Small intestine (tissue), 7 donors: ENCODE results near the gene TCF20. TPM values are rescaled to one million over a fixed set of nuclear protein-coding genes. Genes with fewer than 3 reads are reported as not detected.

Experiments
- DNase-seq, 2 donors: peaks; one replicate each; pipeline versions ENCODE4 v3.0.0 to v3.0.0-alpha.2; 2013
- FAIRE-seq: peaks from 2 replicates; lab custom pipeline; 2012; peaks lifted over from hg19 to GRCh38; lab: Jason Lieb, UNC
- H3K27ac ChIP-seq, 3 donors: one replicate each; pipeline ENCODE4 v1.5.1; 2013; ENCODE audit warnings: low read length in 2 of 3, mild to moderate bottlenecking in 2 of 3, control low read depth in 1 of 3, inconsistent platforms in 1 of 3, low read depth in 1 of 3, moderate library complexity in 1 of 3
- H3K27me3 ChIP-seq, 3 donors: one replicate each; pipeline ENCODE4 v1.6.1; 2013; ENCODE audit warnings: low read length in 3 of 3, inconsistent platforms in 1 of 3; ENCODE audit not compliant: control insufficient read depth in 3 of 3, insufficient read depth in 3 of 3
- H3K36me3 ChIP-seq, 3 donors: one replicate each; pipeline ENCODE4 v1.6.1; 2013; ENCODE audit warnings: low read length in 3 of 3, inconsistent platforms in 1 of 3, low read depth in 1 of 3, mild to moderate bottlenecking in 1 of 3, moderate library complexity in 1 of 3; ENCODE audit not compliant: control insufficient read depth in 3 of 3, insufficient read depth in 2 of 3
- H3K4me1 ChIP-seq, 3 donors: one replicate each; pipeline ENCODE4 v1.6.1; 2013; ENCODE audit warnings: low read length in 2 of 3, inconsistent platforms in 1 of 3, low read depth in 1 of 3, mild to moderate bottlenecking in 1 of 3, moderate library complexity in 1 of 3; ENCODE audit not compliant: control insufficient read depth in 3 of 3, insufficient read depth in 2 of 3
- H3K4me3 ChIP-seq, 3 donors: one replicate each; pipeline ENCODE4 v1.5.1; 2013; ENCODE audit warnings: low read length in 3 of 3, control low read depth in 1 of 3, inconsistent platforms in 1 of 3, low read depth in 1 of 3, mild to moderate bottlenecking in 1 of 3, moderate library complexity in 1 of 3
- H3K9me3 ChIP-seq, 2 donors: one replicate each; pipeline ENCODE4 v1.6.1; 2013; ENCODE audit warnings: low read depth in 1 of 2, low read length in 1 of 2; ENCODE audit not compliant: control insufficient read depth in 2 of 2, insufficient read depth in 1 of 2
- WGBS, 3 donors: extraction: QIAGEN DNeasy Blood & Tissue Kit; methylation state at CpG; one replicate each; pipeline ENCODE4 v1.1.7; 2013; 5-methylcytosine and 5-hydroxymethylcytosine counted together
- polyA plus RNA-seq, 4 donors: library from polyadenylated mRNA; stranded (reverse) in 3 of 4; unstranded in 1 of 4; fragments of 200-250 nt in 3 of 4; fragments of 120-200 nt in 1 of 4; gene quantifications; one replicate each; pipeline versions ENCODE4 v1.2.1 to v1.2.3, GENCODE V29; 2013
- donor health status: healthy with polysubstance abuse.
- donor health status: control.
- donor health status: control.
- donor health status: Bipolar disorder and iron deficiency.
- donor health status: healthy.

The TCF20 gene
- polyA plus RNA-seq, 4 donors = 6.2 to 32.0 (median 13.5) TPM

- H3K9me3 ChIP-seq = no peaks in the 10 kb centered on the region
- FAIRE-seq (no peak), DNase-seq (no peak)
- peaks cover 0 to 13% (median 2%) of the 10 kb centered on the region in 3 donors for H3K27me3 ChIP-seq
- 52 to 68% (median 54%) methylated on average over 8 of the region's 8 CpGs for WGBS, 3 donors
- H3K36me3 ChIP-seq = peaks cover 0 to 5% (median 0%) of the 10 kb centered on the region in 3 donors
- no peak overlapping the region for H3K4me3 ChIP-seq
- H3K27ac ChIP-seq = no peak overlapping the region
- H3K4me1 ChIP-seq = peaks cover 0 to 43% (median 5%) of the 10 kb centered on the region in 3 donors
Observed at GRCh38 chr22:42287174-42287890, 16.9 kb upstream of the TCF20 start.

GRCh38 chr22:42286205-42286604 is 15.8 kb upstream of the TCF20 start:
- no peak for FAIRE-seq
- peaks cover 0 to 5% (median 0%) of the 10 kb centered on the region in 3 donors for H3K36me3 ChIP-seq
- 36 to 67% (median 39%) methylated on average over 3 of the region's 3 CpGs for WGBS, 3 donors
- no peak overlapping the region for H3K4me3 ChIP-seq
- no peaks in the 10 kb centered on the region for H3K9me3 ChIP-seq
- DNase-seq = no peak
- peaks cover 0 to 42% (median under 1%) of the 10 kb centered on the region in 3 donors for H3K4me1 ChIP-seq
- H3K27me3 ChIP-seq = peaks cover 0 to 13% (median 2%) of the 10 kb centered on the region in 3 donors
- no peak overlapping the region for H3K27ac ChIP-seq

- H3K9me3 ChIP-seq = no peaks in the 10 kb centered on the region
- FAIRE-seq = no peak
- peaks cover 0 to 5% (median 0%) of the 10 kb centered on the region in 3 donors for H3K36me3 ChIP-seq
- H3K27me3 ChIP-seq = peaks cover 0 to 13% (median 2%) of the 10 kb centered on the region in 3 donors
- H3K4me3 ChIP-seq = no peak overlapping the region
- no peak for DNase-seq
- H3K4me1 ChIP-seq = peaks cover 0 to 36% (median 0%) of the 10 kb centered on the region in 3 donors
- 87% methylated on average over 5 of the region's 5 CpGs for WGBS, 3 donors
- no peak overlapping the region for H3K27ac ChIP-seq
Observed at GRCh38 chr22:42285604-42286003, 15.2 kb upstream of the TCF20 start.

GRCh38 chr22:42284643-42285181 is 14.3 kb upstream of the TCF20 start:
- WGBS, 3 donors = 84 to 90% (median 89%) methylated on average over 14 of the region's 14 CpGs
- no peak overlapping the region for H3K27ac ChIP-seq
- peaks cover 0 to 2% (median 0%) of the 10 kb centered on the region in 3 donors for H3K36me3 ChIP-seq
- DNase-seq (no peak), FAIRE-seq (no peak)
- peaks cover 0 to 33% (median 0%) of the 10 kb centered on the region in 3 donors for H3K4me1 ChIP-seq
- H3K9me3 ChIP-seq = no peaks in the 10 kb centered on the region
- H3K4me3 ChIP-seq = no peak overlapping the region
- peaks cover 0 to 13% (median 2%) of the 10 kb centered on the region in 3 donors for H3K27me3 ChIP-seq

- Histone ChIP-seq H3K27me3 (peaks cover 0 to 13% (median 2%) of the 10 kb centered on the region in 3 donors), H3K36me3 (peaks cover 0 to 2% (median 0%) of the 10 kb centered on the region in 3 donors), H3K4me3 (no peak overlapping the region), H3K27ac (no peak overlapping the region), H3K4me1 (peaks cover 0 to 36% (median 0%) of the 10 kb centered on the region in 3 donors), H3K9me3 (no peaks in the 10 kb centered on the region)
- DNase-seq (no peak), FAIRE-seq (no peak)
- WGBS, 3 donors = 20 to 33% (median 26%) methylated on average over 7 of the region's 7 CpGs
Observed at GRCh38 chr22:42284202-42284591, 13.7 kb upstream of the TCF20 start.

- peak in 1 of 2 donors; percentile 85 for DNase-seq
- Histone ChIP-seq H3K4me3 (peak overlapping the region in 2 of 3 donors; percentile 6 to 16), H3K27ac (peak overlapping the region in 2 of 3 donors; percentile 16 to 52)
Observed at GRCh38 chr22:42283278-42284201, 13.1 kb upstream of the TCF20 start.

GRCh38 chr22:42282943-42283277 is 12.5 kb upstream of the TCF20 start:
- Histone ChIP-seq H3K36me3 (peaks cover 0 to 3% (median 0%) of the 10 kb centered on the region in 3 donors), H3K4me1 (peaks cover 0 to 43% (median 2%) of the 10 kb centered on the region in 3 donors), H3K27me3 (peaks cover 0 to 13% (median 2%) of the 10 kb centered on the region in 3 donors), H3K27ac (peak overlapping the region in 2 of 3 donors; percentile 16 to 52), H3K4me3 (peak overlapping the region in 1 of 3 donors; percentile 6), H3K9me3 (no peaks in the 10 kb centered on the region)
- FAIRE-seq = no peak
- no peak for DNase-seq
- WGBS, 3 donors = 11 to 34% (median 24%) methylated on average over 14 of the region's 14 CpGs

More at GRCh38 chr22:42283278-42284201, 13.1 kb upstream of the TCF20 start:
- FAIRE-seq = no peak
- Histone ChIP-seq H3K9me3 (no peaks in the 10 kb centered on the region), H3K36me3 (peaks cover 0 to 2% (median 0%) of the 10 kb centered on the region in 3 donors), H3K4me1 (peaks cover 0 to 37% (median 2%) of the 10 kb centered on the region in 3 donors), H3K27me3 (peaks cover 0 to 13% (median 2%) of the 10 kb centered on the region in 3 donors)
- 1 to 6% (median 1%) methylated on average over 59 to 72 of the region's 72 CpGs for WGBS, 3 donors
